Mesenteric fat pad (tissue), 1 donor: ENCODE results near the gene C6orf15. TPM values are rescaled to one million over a fixed set of nuclear protein-coding genes. Genes with fewer than 3 reads are reported as not detected.

Experiments used
- DNase-seq: peaks from one replicate; pipeline ENCODE4 v3.0.0-alpha.2; 2020; ENCODE audit warnings: low spot score
- total RNA-seq: library from RNA; stranded (reverse); fragmentation: NEBNext Ultra II Directional; extraction: Animal tissue kit (Norgen Biotek cat#: 25700); gene quantifications from one replicate; pipeline ENCODE4 v1.2.1, GENCODE V29; 2021
- donor health status: DM: yes; HTN: yes; CAD: no.

C6orf15 gene
- total RNA-seq, 1 donor from 2014 or later: not detected

- DNase-seq: no peak
Observed at GRCh38 chr6:31131595-31131994, 19.2 kb upstream of the C6orf15 start.

- DNase-seq: no peak
Observed at GRCh38 chr6:31130751-31131150, 18.4 kb upstream of the C6orf15 start.

- no peak for DNase-seq
Observed at GRCh38 chr6:31129130-31129529, 16.8 kb upstream of the C6orf15 start.

GRCh38 chr6:31128093-31128676 lies 15.8 kb upstream of the C6orf15 start:
- DNase-seq: no peak

GRCh38 chr6:31126396-31127175 lies 14.2 kb upstream of the C6orf15 start:
- no peak for DNase-seq

- no peak for DNase-seq
Observed at GRCh38 chr6:31125586-31126363, 13.4 kb upstream of the C6orf15 start.

- no peak for DNase-seq
Observed at GRCh38 chr6:31125162-31125561, 12.8 kb upstream of the C6orf15 start.

- no peak for DNase-seq
Observed at GRCh38 chr6:31122791-31123706, 10.7 kb upstream of the C6orf15 start.

GRCh38 chr6:31121131-31121790 lies 8.9 kb upstream of the C6orf15 start:
- no peak for DNase-seq

GRCh38 chr6:31120151-31120915 lies 8.0 kb upstream of the C6orf15 start, which contains the start of gene CDSN:
CDSN (minus strand) TSS chr6:31120446; CDS start chr6:31120419, 27 bp downstream.
- DNase-seq: no peak

- DNase-seq: no peak
Observed at GRCh38 chr6:31118178-31118577, 5.8 kb upstream of the C6orf15 start.

GRCh38 chr6:31116661-31117385 lies 4.4 kb upstream of the C6orf15 start:
- DNase-seq: no peak

- DNase-seq: no peak
Observed at GRCh38 chr6:31115941-31116560, 3.7 kb upstream of the C6orf15 start.

GRCh38 chr6:31114970-31115849 lies 2.8 kb upstream of the C6orf15 start:
- DNase-seq: no peak

- no peak for DNase-seq
Observed at GRCh38 chr6:31114541-31114878, 2.1 kb upstream of the C6orf15 start, which contains the start of gene PSORS1C1. PSORS1C1 (plus strand) TSS chr6:31114800; CDS start chr6:31129633, 14,833 bp downstream.

GRCh38 chr6:31113861-31114540 lies 1.6 kb upstream of the C6orf15 start:
- no peak for DNase-seq

- DNase-seq: no peak
Observed at GRCh38 chr6:31111712-31112111, 663 bp downstream of the C6orf15 start.
